Measurements from ENCODE around the gene BBS9. TPM values are rescaled to one million over a fixed set of nuclear protein-coding genes. Genes with fewer than 3 reads are reported as not detected.

Gene BBS9
- polyA plus RNA-seq, 1 donor from 2014 or later, result 9.8 TPM

DNA sequence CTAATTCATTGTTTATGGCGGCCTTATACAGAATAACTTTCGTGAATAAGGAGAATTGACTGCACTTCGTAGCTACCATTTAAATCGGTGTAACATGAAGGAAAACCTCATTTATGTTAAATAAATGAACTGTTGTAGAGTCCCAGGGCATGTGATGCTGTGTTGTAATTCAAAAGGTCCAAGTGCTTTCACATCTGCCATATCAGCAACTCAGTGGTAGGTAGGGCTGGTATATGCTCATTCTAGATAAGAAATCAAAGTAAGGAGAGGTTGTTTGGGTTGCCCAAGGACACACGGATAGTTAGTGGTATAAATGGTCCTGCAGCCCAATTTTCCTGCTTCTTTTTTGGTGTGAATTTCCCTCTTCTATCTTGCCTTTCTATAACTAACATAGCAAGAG, 15.8 kb downstream of the BBS9 start:
- no peak overlapping the region for H3K9ac ChIP-seq (ENCODE audit: low read length)
- no peaks in the 10 kb centered on the region for H3K9me2 ChIP-seq (ENCODE audit: insufficient read depth, low read length)
- H3K27ac ChIP-seq (ENCODE audit: low read length), result no peak overlapping the region
- H3K79me2 ChIP-seq (replicated peaks; ENCODE audit: insufficient read depth, low read length), result no peaks in the 10 kb centered on the region
- TF ChIP-seq TAF1 (IDR thresholded peaks at IDR 0.05; ENCODE audit: low read depth) (no peak), MXI1 (conservative IDR thresholded peaks at IDR 0.05; ENCODE audit: poor library complexity, severe bottlenecking) (no peak), SMC3 (conservative IDR thresholded peaks at IDR 0.05; ENCODE audit: poor library complexity) (no peak), EP300 (conservative IDR thresholded peaks at IDR 0.05; ENCODE audit: poor library complexity, severe bottlenecking) (no peak), POLR2AphosphoS5 (IDR thresholded peaks at IDR 0.05) (no peak)
- TF ChIP-seq, protein P1, sequence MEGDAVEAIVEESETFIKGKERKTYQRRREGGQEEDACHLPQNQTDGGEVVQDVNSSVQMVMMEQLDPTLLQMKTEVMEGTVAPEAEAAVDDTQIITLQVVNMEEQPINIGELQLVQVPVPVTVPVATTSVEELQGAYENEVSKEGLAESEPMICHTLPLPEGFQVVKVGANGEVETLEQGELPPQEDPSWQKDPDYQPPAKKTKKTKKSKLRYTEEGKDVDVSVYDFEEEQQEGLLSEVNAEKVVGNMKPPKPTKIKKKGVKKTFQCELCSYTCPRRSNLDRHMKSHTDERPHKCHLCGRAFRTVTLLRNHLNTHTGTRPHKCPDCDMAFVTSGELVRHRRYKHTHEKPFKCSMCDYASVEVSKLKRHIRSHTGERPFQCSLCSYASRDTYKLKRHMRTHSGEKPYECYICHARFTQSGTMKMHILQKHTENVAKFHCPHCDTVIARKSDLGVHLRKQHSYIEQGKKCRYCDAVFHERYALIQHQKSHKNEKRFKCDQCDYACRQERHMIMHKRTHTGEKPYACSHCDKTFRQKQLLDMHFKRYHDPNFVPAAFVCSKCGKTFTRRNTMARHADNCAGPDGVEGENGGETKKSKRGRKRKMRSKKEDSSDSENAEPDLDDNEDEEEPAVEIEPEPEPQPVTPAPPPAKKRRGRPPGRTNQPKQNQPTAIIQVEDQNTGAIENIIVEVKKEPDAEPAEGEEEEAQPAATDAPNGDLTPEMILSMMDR (IDR thresholded peaks at IDR 0.05; ENCODE audit: poor library complexity, severe bottlenecking), result no peak
- TF ChIP-seq, protein P2, sequence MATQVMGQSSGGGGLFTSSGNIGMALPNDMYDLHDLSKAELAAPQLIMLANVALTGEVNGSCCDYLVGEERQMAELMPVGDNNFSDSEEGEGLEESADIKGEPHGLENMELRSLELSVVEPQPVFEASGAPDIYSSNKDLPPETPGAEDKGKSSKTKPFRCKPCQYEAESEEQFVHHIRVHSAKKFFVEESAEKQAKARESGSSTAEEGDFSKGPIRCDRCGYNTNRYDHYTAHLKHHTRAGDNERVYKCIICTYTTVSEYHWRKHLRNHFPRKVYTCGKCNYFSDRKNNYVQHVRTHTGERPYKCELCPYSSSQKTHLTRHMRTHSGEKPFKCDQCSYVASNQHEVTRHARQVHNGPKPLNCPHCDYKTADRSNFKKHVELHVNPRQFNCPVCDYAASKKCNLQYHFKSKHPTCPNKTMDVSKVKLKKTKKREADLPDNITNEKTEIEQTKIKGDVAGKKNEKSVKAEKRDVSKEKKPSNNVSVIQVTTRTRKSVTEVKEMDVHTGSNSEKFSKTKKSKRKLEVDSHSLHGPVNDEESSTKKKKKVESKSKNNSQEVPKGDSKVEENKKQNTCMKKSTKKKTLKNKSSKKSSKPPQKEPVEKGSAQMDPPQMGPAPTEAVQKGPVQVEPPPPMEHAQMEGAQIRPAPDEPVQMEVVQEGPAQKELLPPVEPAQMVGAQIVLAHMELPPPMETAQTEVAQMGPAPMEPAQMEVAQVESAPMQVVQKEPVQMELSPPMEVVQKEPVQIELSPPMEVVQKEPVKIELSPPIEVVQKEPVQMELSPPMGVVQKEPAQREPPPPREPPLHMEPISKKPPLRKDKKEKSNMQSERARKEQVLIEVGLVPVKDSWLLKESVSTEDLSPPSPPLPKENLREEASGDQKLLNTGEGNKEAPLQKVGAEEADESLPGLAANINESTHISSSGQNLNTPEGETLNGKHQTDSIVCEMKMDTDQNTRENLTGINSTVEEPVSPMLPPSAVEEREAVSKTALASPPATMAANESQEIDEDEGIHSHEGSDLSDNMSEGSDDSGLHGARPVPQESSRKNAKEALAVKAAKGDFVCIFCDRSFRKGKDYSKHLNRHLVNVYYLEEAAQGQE (IDR thresholded peaks at IDR 0.05; ENCODE audit: borderline replicate concordance), result no peak
- no peaks in the 10 kb centered on the region for H4K20me1 ChIP-seq (ENCODE audit: insufficient read depth)
- H3K27me3 ChIP-seq (ENCODE audit: insufficient read depth, low read depth, low read length), result no peaks in the 10 kb centered on the region
- no peak overlapping the region for H3K4me2 ChIP-seq (ENCODE audit: low read length)
- no peaks in the 10 kb centered on the region for H3F3A ChIP-seq (ENCODE audit: insufficient read depth, low read length, poor library complexity, severe bottlenecking)
- no peak overlapping the region for H2AFZ ChIP-seq (ENCODE audit: low read depth, low read length)
- H3K4me3 ChIP-seq (ENCODE audit: low read length), result no peak overlapping the region
- H3K9me3 ChIP-seq (ENCODE audit: low read length), result no peaks in the 10 kb centered on the region
- no peaks in the 10 kb centered on the region for H3K36me3 ChIP-seq (ENCODE audit: insufficient read depth, low read length)

DNA sequence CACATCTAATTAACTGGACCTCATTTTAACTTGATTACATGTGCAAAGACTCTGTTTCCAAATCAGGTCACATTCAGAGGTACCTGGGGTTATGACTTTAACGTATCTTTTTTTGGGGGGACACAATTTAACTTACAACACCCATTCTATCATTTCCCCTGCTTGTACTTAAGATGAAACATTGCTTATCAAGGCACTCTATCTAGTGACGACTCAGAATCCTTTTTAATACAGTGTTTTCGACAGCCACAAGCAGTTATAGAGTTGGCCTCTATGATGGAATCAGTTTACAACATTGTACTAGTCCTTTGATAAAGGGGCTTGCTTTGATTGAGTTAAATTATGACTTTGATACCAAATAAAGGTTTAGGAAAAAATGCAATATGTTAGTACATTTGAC, 22.7 kb downstream of the BBS9 start:
- Histone ChIP-seq H3F3A (ENCODE audit: insufficient read depth, low read length, poor library complexity, severe bottlenecking) (no peaks in the 10 kb centered on the region), H3K36me3 (ENCODE audit: insufficient read depth, low read length) (no peaks in the 10 kb centered on the region), H3K4me2 (ENCODE audit: low read length) (no peak overlapping the region), H3K79me2 (replicated peaks; ENCODE audit: insufficient read depth, low read length) (no peaks in the 10 kb centered on the region), H3K9ac (ENCODE audit: low read length) (no peak overlapping the region), H3K27me3 (ENCODE audit: insufficient read depth, low read depth, low read length) (no peaks in the 10 kb centered on the region), H4K20me1 (ENCODE audit: insufficient read depth) (no peaks in the 10 kb centered on the region), H3K27ac (ENCODE audit: low read length) (no peak overlapping the region), H3K4me3 (ENCODE audit: low read length) (no peak overlapping the region), H2AFZ (ENCODE audit: low read depth, low read length) (no peak overlapping the region), H3K9me2 (ENCODE audit: insufficient read depth, low read length) (no peaks in the 10 kb centered on the region), H3K9me3 (ENCODE audit: low read length) (no peaks in the 10 kb centered on the region)
- TF ChIP-seq EZH2 (IDR thresholded peaks at IDR 0.05; ENCODE audit: borderline replicate concordance, insufficient read depth, low read length, poor library complexity, severe bottlenecking), result no peak
- no peak for TF ChIP-seq EP300 (conservative IDR thresholded peaks at IDR 0.05; ENCODE audit: poor library complexity, severe bottlenecking)
- TF ChIP-seq, protein P1 (IDR thresholded peaks at IDR 0.05; ENCODE audit: poor library complexity, severe bottlenecking), result no peak
- TF ChIP-seq, protein P2 (IDR thresholded peaks at IDR 0.05; ENCODE audit: borderline replicate concordance), result no peak
- no peak for TF ChIP-seq RAD21 (conservative IDR thresholded peaks at IDR 0.05)
- no peak for TF ChIP-seq SMC3 (conservative IDR thresholded peaks at IDR 0.05; ENCODE audit: poor library complexity)
- TF ChIP-seq TAF1 (IDR thresholded peaks at IDR 0.05; ENCODE audit: low read depth), result no peak

Measured in neural cell (in vitro differentiated cells).